Brain microvascular endothelial cell (primary cell): ENCODE measurements around the gene SAP30BP.
"Not testable (repeated sequence)": the region's sequence is repeated elsewhere in the genome, so short reads cannot be mapped to it uniquely, and the experiment has no call there.

Source experiments
- DNase-seq: peaks from one replicate; pipeline ENCODE4 v3.0.0-alpha.2; 2020
- H3K27ac ChIP-seq: fragments of 250-450 bp; sonication (Bioruptor Pico); 2 replicates; pipeline ENCODE4 v1.5.1; 2020; ENCODE audit warnings: mild to moderate bottlenecking, moderate library complexity
- H3K27me3 ChIP-seq: fragments of 250-450 bp; sonication (Bioruptor Pico); replicated peaks from 2 replicates; pipeline ENCODE4 v1.5.1; 2020; ENCODE audit warnings: mild to moderate bottlenecking
- H3K36me3 ChIP-seq: fragments of 250-450 bp; sonication (Bioruptor Pico); replicated peaks from 2 replicates; pipeline ENCODE4 v1.5.1; 2020; ENCODE audit warnings: mild to moderate bottlenecking
- H3K4me3 ChIP-seq: 2 replicates; pipeline ENCODE4 v1.5.1; 2011; ENCODE audit warnings: low read depth, mild to moderate bottlenecking, control low read depth, low read length, moderate library complexity
- in situ Hi-C: cut with HindIII; loops from 2 replicates; pipeline ENCODE4 v1.10.0; 2017; ENCODE audit warnings: low sequenced_read_pairs, low pct_ligation_motif_present
- TF ChIP-seq, protein P1 (sequence below): IDR thresholded peaks from 2 replicates; pipeline ENCODE4 v1.5.1; 2011; ENCODE audit warnings: low read depth, mild to moderate bottlenecking, moderate library complexity, low read length, control low read depth, inconsistent platforms; ENCODE audit errors: missing control alignments

SAP30BP gene

DNA sequence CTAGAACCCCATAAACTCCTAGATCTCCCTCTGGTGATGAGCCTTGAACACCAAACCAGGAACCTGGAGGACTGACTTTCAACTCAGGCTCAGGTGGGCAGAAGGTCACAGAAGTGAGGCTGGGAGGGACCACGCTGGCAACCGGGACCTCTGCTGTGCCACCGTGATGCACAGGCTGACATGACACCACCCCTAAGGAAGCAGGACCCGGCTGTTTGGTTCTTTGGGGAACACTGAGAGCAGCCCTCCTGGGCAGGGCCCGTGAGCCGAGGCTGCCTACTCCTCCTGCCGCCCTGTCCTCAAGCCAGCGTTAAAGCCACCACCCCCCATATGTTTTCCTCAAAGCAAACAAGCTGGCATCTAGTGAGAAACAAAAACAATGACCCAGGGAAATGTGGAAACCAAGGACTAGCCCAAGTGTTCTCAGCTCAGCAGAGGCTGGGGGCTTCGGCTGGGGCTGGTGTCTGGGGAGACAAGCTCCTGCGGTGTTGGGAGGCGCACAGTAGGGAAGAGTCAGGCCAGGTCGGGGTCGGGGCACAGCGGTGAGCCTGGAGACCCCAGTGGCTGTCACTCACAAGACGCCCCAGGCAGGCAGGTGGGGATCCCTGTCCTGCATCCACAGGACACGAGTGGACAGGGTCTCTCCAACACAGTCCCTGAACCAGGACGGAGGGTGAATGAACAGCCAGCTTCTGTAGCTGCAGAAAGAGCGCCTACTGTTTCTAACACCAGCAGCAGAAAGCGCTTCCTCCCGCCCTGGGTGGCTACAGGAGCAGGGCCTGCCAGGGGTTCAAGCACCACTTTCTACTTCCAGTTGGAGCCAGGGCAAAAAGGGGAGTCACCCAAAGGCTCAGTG is 32.2 kb upstream of the SAP30BP start:
- TF ChIP-seq, protein P1, sequence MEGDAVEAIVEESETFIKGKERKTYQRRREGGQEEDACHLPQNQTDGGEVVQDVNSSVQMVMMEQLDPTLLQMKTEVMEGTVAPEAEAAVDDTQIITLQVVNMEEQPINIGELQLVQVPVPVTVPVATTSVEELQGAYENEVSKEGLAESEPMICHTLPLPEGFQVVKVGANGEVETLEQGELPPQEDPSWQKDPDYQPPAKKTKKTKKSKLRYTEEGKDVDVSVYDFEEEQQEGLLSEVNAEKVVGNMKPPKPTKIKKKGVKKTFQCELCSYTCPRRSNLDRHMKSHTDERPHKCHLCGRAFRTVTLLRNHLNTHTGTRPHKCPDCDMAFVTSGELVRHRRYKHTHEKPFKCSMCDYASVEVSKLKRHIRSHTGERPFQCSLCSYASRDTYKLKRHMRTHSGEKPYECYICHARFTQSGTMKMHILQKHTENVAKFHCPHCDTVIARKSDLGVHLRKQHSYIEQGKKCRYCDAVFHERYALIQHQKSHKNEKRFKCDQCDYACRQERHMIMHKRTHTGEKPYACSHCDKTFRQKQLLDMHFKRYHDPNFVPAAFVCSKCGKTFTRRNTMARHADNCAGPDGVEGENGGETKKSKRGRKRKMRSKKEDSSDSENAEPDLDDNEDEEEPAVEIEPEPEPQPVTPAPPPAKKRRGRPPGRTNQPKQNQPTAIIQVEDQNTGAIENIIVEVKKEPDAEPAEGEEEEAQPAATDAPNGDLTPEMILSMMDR, result no peak
- H3K4me3 ChIP-seq, result no peak overlapping the region
- DNase-seq, result no peak
- in situ Hi-C loops, result no loop called here
- no peaks in the 10 kb centered on the region for H3K27me3 ChIP-seq
- H3K27ac ChIP-seq, result no peak overlapping the region
- H3K36me3 ChIP-seq, result no peaks in the 10 kb centered on the region

DNA sequence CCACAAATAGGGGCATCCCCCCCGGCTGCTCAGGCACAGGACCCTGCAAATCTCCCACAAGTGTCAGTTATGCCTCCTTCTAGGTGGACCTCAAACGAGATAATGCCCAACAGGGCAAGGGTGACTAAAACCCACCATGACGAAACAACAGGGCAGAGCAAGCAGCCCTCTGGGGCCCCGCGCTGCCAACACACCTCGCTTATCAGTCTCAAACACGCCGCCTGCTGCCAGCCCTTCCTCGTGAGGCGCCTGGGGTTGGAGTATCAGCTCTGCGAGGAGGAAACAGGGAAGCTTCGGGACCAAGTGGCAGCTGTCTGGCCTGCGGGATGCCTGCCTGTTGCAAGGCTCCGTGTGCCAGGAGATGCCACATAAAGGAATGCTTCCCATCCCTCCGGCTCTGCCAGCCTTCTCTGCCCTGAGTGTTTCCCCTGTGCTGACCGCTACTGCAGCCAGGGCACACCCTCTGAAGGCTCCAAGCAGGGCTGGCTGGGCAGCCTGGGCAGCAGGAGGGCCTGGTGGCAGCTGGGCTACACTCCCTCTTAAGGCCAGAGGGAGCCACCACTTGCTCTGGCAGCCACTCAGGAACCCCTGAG is 31.4 kb upstream of the SAP30BP start:
- Histone ChIP-seq H3K27me3 (no peaks in the 10 kb centered on the region), H3K4me3 (no peak overlapping the region), H3K36me3 (no peaks in the 10 kb centered on the region), H3K27ac (no peak overlapping the region)
- TF ChIP-seq, protein P1, result no peak
- DNase-seq, result no peak
- in situ Hi-C loops, result no loop called here

DNA sequence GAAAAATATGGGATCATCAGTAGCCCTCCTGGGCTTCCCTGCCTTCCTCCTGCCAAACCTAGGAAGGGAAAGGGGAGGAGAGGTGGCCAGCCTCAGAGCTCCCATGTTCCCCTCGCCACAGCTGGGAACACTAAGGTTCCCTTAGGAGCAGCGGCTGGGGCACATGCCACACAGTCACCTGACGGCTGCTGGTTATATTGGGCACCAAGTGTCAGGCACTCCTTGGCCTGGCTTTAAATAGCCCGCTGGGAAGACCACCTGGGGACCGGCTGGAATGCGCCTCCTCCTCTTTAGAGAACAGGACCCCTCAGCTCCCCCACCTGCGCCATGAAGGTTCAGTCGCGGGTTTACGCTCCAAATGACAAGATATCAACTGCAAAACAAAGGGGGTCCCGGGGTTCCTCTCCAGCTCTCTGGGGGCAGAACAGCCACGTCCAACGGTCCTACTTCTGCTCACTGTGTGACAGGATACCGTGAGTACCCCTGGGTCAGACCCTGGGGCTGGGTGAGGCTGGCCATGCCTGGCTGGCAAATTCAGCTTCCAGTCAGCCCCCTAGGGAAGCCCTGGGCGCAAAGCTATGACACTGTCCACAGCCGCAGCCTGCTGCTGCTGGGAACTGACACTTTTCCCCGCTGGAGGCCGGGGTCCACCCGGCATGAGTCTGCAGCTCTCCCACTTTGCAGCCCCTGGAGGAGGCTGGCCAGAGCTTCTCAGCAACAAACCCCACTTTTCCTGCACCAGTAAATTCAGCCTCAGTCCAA is 30.6 kb upstream of the SAP30BP start:
- TF ChIP-seq, protein P1, result no peak
- in situ Hi-C loops, result no loop called here
- no peaks in the 10 kb centered on the region for H3K27me3 ChIP-seq
- no peak overlapping the region for H3K4me3 ChIP-seq
- DNase-seq, result no peak
- H3K27ac ChIP-seq, result no peak overlapping the region
- no peaks in the 10 kb centered on the region for H3K36me3 ChIP-seq

DNA sequence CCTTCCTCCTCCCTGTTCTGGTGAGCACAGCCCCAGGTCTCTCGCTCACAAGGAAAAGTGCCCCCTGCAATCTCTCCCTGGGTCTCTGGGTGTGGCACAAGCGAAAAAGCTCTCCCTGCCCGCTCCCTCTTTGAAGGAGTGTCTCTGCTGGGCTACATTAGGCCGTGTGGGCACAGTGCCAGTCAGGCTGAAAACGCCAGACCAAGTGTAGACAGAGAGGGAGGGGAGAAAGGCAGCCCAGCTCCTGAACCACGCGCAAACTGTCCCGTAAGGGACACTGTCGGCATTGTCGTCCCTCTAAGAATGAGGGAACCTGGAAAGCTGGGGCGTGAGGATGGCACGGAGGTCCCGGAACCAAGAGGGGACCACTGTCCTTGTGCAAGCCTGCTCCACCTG is 30.0 kb upstream of the SAP30BP start:
- TF ChIP-seq, protein P1, result no peak
- H3K36me3 ChIP-seq, result no peaks in the 10 kb centered on the region
- in situ Hi-C loops, result no loop called here
- no peaks in the 10 kb centered on the region for H3K27me3 ChIP-seq
- H3K27ac ChIP-seq, result no peak overlapping the region
- H3K4me3 ChIP-seq, result no peak overlapping the region
- DNase-seq, result no peak

DNA sequence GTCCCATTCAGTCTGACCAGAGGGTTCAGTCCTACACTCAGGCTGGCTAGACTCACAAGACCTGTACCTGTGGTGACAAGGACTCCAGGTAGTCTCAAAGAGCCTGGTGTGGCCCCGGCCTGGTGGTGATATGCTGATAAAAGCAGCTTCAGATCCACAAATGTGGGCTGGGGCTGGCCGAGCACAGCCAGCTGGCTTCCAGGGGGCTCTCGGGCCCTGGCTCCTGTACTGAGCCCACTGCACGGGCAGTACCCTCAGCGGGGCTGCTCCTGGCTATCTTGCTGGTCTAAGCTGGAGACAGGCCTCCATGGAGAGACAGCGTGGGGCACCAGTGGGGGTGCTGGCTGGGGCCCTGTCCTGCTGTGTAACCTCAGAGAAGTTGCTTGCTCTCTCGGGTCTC is 29.6 kb upstream of the SAP30BP start:
- in situ Hi-C loops, result no loop called here
- TF ChIP-seq, protein P1, result no peak
- DNase-seq, result no peak
- Histone ChIP-seq H3K36me3 (no peaks in the 10 kb centered on the region), H3K27ac (no peak overlapping the region), H3K27me3 (no peaks in the 10 kb centered on the region), H3K4me3 (no peak overlapping the region)

DNA sequence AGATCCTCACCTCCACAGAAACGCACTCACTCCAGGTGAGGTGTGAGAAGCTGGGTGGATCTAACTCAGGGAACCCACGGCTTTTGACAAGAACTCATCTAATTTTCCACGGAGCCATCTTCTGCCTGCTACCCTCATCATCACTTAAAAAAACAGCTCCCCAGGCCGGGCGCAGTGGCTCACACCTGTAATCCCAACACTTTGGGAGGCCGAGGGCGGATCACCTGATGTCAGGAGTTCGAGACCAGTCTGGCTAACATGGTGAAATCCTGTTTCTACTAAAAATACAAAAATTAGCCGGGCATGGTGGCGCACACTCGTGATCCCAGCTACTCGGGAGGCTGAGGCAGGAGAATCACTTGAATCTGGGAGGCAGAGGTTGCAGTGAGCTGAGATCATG is 29.1 kb upstream of the SAP30BP start:
- H3K36me3 ChIP-seq, in situ Hi-C loops, H3K27me3 ChIP-seq, H3K27ac ChIP-seq, H3K4me3 ChIP-seq, DNase-seq: not testable (repeated sequence)
